ENCODE results near the gene SLC7A7.
"Not testable (repeated sequence)": the region's sequence is repeated elsewhere in the genome, so short reads cannot be mapped to it uniquely, and the experiment has no call there.

The SLC7A7 gene

DNA sequence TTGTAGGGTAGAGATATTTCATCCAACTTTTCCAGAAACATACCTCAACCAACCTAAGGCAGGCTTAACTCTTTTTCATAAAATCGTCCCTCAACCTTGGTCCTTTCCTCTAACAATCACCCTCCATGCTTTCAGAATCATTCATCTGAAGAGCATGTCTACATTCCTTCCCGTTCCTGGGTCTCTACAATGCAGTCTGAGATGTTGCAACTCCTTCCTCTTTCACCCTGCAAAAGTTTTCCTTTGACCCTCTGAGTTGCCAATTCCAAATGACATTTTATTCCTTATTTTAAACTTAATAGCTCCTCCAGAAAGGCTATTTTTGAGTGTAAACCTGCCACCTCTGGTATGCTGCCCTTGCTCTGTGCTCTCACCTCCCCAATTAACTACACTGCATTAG lies 16.7 kb downstream of the SLC7A7 start:
- no peak for DNase-seq (ENCODE audit: extremely low read depth, insufficient read length)
- no peaks in the 10 kb centered on the region for H3K36me3 ChIP-seq (ENCODE audit: control insufficient read depth, insufficient read depth, low read length)
- no peak overlapping the region for H3K4me3 ChIP-seq (replicated peaks; ENCODE audit: low read depth, low read length)
- TF ChIP-seq, protein P1, sequence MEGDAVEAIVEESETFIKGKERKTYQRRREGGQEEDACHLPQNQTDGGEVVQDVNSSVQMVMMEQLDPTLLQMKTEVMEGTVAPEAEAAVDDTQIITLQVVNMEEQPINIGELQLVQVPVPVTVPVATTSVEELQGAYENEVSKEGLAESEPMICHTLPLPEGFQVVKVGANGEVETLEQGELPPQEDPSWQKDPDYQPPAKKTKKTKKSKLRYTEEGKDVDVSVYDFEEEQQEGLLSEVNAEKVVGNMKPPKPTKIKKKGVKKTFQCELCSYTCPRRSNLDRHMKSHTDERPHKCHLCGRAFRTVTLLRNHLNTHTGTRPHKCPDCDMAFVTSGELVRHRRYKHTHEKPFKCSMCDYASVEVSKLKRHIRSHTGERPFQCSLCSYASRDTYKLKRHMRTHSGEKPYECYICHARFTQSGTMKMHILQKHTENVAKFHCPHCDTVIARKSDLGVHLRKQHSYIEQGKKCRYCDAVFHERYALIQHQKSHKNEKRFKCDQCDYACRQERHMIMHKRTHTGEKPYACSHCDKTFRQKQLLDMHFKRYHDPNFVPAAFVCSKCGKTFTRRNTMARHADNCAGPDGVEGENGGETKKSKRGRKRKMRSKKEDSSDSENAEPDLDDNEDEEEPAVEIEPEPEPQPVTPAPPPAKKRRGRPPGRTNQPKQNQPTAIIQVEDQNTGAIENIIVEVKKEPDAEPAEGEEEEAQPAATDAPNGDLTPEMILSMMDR (IDR thresholded peaks at IDR 0.05; ENCODE audit: insufficient read depth, low read length, poor library complexity, severe bottlenecking) = no peak
- no peaks in the 10 kb centered on the region for H3K27me3 ChIP-seq (replicated peaks; ENCODE audit: control insufficient read depth, insufficient read depth, low read length)

DNA sequence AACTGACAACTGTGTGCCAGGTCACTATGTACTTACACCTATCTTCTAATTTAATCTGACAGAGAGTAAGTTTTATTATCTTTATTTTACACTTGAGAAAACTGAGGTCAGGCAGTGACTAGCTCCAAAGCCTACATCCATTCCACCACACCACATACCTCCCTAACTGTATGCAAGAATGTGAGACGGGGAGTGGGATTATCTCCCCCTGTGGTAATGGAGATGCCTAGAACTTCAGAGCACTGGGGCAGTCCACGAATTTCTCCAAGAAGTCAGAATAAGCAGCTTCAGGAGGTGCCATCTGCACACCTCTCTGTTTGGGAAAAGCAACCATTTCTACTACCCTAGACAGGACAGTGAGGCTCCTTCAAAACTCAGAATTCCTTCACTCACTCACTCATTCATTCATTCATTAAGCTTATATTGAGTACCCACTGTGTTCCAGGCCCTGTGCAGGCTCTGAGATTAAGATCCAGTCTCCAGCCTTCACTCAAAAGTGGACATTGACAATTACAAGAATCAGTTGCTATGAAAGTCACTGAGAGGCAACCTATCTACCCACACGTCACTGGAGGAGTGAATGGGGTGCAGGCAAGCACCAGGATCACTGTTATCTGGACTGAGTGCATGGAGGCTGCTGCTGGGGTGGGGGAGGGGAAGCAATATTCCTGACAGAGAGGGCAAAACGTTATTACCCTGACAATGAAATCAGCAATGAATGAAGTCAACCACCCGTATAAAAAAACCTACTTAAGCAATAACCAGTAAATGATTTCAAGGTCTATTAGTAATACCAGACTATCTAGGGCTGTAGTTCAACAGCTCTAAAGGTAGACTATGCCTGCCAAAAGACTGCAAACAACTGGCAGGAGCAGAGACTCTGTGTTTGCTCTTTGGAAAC lies 18.0 kb downstream of the SLC7A7 start:
- no peaks in the 10 kb centered on the region for H3K36me3 ChIP-seq (ENCODE audit: control insufficient read depth, insufficient read depth, low read length)
- TF ChIP-seq, protein P1 (IDR thresholded peaks at IDR 0.05; ENCODE audit: insufficient read depth, low read length, poor library complexity, severe bottlenecking) = no peak
- no peaks in the 10 kb centered on the region for H3K27me3 ChIP-seq (replicated peaks; ENCODE audit: control insufficient read depth, insufficient read depth, low read length)
- H3K4me3 ChIP-seq (replicated peaks; ENCODE audit: low read depth, low read length) = no peak overlapping the region
- DNase-seq (ENCODE audit: extremely low read depth, insufficient read length) = no peak

DNA sequence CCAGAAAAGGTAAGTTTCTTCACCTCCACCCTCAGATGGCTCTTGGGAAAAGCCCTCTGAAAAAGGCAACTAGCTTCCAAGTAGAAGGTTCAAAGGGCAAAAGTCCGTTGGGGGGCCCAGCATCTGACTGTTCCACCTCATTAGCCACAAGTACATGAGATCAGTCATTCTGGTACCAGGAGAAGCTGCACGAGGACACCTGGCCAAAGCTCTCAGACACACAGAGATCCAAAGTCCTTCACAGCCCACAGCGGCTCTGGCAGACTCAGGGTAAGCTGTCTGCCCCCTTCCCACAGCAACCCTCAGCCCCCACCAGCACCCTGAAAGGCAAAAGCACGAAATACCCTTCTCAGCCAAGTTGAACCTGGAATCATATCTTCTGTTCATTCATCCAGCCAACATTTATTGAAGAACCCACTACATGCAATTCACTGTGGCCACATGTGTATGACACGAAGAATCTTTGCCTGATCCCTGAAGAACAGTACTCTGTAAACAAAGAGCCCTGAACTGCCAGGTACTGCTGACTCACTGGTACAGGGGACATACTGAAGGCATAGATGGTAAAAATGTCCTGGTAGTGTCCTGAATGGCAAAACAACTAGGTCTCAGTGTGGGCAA lies 19.0 kb downstream of the SLC7A7 start:
- Histone ChIP-seq H3K36me3 (ENCODE audit: control insufficient read depth, insufficient read depth, low read length) (no peaks in the 10 kb centered on the region; the same call in 1 of the 2 replicates), H3K4me3 (replicated peaks; ENCODE audit: low read depth, low read length) (no peak overlapping the region), H3K27me3 (replicated peaks; ENCODE audit: control insufficient read depth, insufficient read depth, low read length) (no peaks in the 10 kb centered on the region)
- peak; percentile 69 for DNase-seq (ENCODE audit: extremely low read depth, insufficient read length)
- TF ChIP-seq, protein P1 (IDR thresholded peaks at IDR 0.05; ENCODE audit: insufficient read depth, low read length, poor library complexity, severe bottlenecking) = no peak

DNA sequence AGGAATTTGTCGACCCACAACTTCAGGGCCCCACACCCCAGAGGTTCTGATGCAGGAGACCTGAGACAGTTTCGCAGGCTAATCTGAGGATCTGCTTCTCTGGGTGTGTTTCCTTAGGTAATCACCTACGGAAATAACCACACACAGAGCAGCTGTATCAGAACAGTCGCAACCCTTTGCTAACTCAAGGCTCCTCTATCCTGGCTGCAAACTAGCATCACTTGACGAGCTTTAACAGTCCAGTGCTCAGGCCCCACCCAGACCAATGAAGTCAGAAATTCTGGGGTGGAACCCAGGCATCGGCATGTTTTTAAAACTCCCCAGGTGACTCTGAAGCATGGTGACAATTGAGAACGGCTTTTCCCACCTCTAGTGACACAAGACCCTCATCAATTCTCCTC lies 20.7 kb downstream of the SLC7A7 start:
- Histone ChIP-seq H3K4me3 (replicated peaks; ENCODE audit: low read depth, low read length) (no peak overlapping the region), H3K36me3 (ENCODE audit: control insufficient read depth, insufficient read depth, low read length) (no peaks in the 10 kb centered on the region; the same call in 1 of the 2 replicates), H3K27me3 (replicated peaks; ENCODE audit: control insufficient read depth, insufficient read depth, low read length) (no peaks in the 10 kb centered on the region)
- TF ChIP-seq, protein P1 (IDR thresholded peaks at IDR 0.05; ENCODE audit: insufficient read depth, low read length, poor library complexity, severe bottlenecking) = no peak
- peak; percentile 73 for DNase-seq (ENCODE audit: extremely low read depth, insufficient read length)

DNA sequence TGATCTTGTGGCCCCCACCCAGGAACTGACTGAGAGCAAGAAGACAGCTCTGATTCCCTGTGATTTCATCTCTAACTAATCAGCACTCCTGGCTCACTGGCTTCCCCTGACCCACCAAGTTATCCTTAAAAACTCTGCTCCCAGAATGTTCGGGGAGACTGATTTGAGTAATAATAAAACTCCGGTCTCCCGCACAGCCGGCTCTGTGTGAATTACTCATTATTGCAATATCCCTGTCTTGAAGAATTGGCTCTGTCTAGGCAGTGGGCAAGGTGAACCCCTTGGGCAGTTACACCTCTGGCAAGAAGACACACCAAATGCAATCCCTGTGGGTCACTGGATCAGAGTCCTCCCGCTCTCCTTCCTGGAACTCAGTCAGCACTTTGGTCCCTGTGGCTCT lies 21.3 kb downstream of the SLC7A7 start:
- no peak for DNase-seq (ENCODE audit: extremely low read depth, insufficient read length)
- Histone ChIP-seq H3K36me3 (ENCODE audit: control insufficient read depth, insufficient read depth, low read length) (no peaks in the 10 kb centered on the region; the same call in 1 of the 2 replicates), H3K27me3 (replicated peaks; ENCODE audit: control insufficient read depth, insufficient read depth, low read length) (no peaks in the 10 kb centered on the region), H3K4me3 (replicated peaks; ENCODE audit: low read depth, low read length) (no peak overlapping the region)
- TF ChIP-seq, protein P1 (IDR thresholded peaks at IDR 0.05; ENCODE audit: insufficient read depth, low read length, poor library complexity, severe bottlenecking) = no peak

DNA sequence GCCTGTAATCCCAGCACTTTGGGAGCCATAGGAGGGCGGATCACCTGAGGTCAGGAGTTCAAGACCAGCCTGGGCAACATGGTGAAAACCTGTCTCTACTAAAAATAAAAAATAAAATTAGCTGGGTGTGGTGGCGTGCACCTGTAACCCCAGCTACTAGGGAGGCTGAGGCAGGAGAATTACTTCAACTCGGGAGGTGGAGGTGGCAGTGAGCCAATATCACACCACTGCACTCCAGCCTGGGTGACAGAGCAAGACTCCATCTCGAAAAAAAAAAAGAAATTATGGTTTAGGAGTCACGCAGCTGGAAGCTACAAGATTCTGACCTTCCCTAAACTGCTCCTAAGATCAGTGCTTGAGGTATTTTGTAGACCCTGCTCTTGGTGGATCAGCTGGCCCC lies 21.7 kb downstream of the SLC7A7 start:
- H3K4me3 ChIP-seq (replicated peaks; ENCODE audit: low read depth, low read length); H3K27me3 ChIP-seq (replicated peaks; ENCODE audit: control insufficient read depth, insufficient read depth, low read length); H3K36me3 ChIP-seq (ENCODE audit: control insufficient read depth, insufficient read depth, low read length); DNase-seq (ENCODE audit: extremely low read depth, insufficient read length): not testable (repeated sequence)
